Smooth muscle cell (in vitro differentiated cells): ENCODE measurements around the gene ZNF428. TPM values are rescaled to one million over a fixed set of nuclear protein-coding genes. Genes with fewer than 3 reads are reported as not detected.

ENCODE experiments used
- DNase-seq: peaks from one replicate; lab custom pipeline; 2025; ENCODE audit not compliant: unreplicated experiment; lab: John Stamatoyannopoulos, UW
- H2AFZ ChIP-seq: fragments of 200-600 bp; sonication (generic); 2 replicates; pipeline ENCODE4 v1.6.0; 2016; ENCODE audit warnings: antibody characterized with exemption, low read depth, mild to moderate bottlenecking
- H3F3A ChIP-seq: fragments of 200-600 bp; sonication (generic); 2 replicates; pipeline ENCODE4 v1.6.0; 2017; ENCODE audit warnings: antibody characterized with exemption, low read depth
- H3K27ac ChIP-seq: fragments of 200-600 bp; sonication (generic); 2 replicates; pipeline ENCODE4 v1.5.1; 2016; ENCODE audit warnings: low read depth, mild to moderate bottlenecking
- H3K27me3 ChIP-seq: fragments of 200-600 bp; sonication (generic); 2 replicates; pipeline ENCODE4 v1.6.1; 2016; ENCODE audit warnings: low read depth, mild to moderate bottlenecking
- H3K36me3 ChIP-seq: fragments of 200-600 bp; sonication (generic); 2 replicates; pipeline ENCODE4 v1.5.1; 2016; ENCODE audit warnings: low read depth
- H3K4me1 ChIP-seq: fragments of 200-600 bp; sonication (generic); 2 replicates; pipeline ENCODE4 v1.5.1; 2016; ENCODE audit warnings: low read depth
- H3K4me2 ChIP-seq: fragments of 200-600 bp; sonication (generic); 2 replicates; pipeline ENCODE4 v1.6.0; 2016; ENCODE audit warnings: mild to moderate bottlenecking
- H3K4me3 ChIP-seq: fragments of 200-600 bp; sonication (generic); 2 replicates; pipeline ENCODE4 v1.5.1; 2016; ENCODE audit warnings: mild to moderate bottlenecking
- H3K79me2 ChIP-seq: fragments of 200-600 bp; sonication (generic); 2 replicates; pipeline ENCODE4 v1.6.0; 2016; ENCODE audit warnings: low read depth, mild to moderate bottlenecking
- H3K9ac ChIP-seq: fragments of 200-600 bp; sonication (generic); 2 replicates; pipeline ENCODE4 v1.6.0; 2016; ENCODE audit warnings: low read depth
- H3K9me3 ChIP-seq: fragments of 200-600 bp; sonication (generic); replicated peaks from 2 replicates; pipeline ENCODE4 v1.5.1; 2016; ENCODE audit warnings: low read depth
- H4K20me1 ChIP-seq: fragments of 200-600 bp; sonication (generic); 2 replicates; pipeline ENCODE4 v1.6.0; 2016; ENCODE audit warnings: low read depth
- CTCF ChIP-seq: fragments of 200-600 bp; sonication (generic); IDR thresholded peaks from 2 replicates; pipeline ENCODE4 v1.5.1; 2017; ENCODE audit warnings: borderline replicate concordance, mild to moderate bottlenecking, antibody characterized with exemption; ENCODE audit not compliant: insufficient read depth, poor library complexity, severe bottlenecking
- WGBS: methylation state at CpG from one replicate; pipeline ENCODE4 v1.1.7; 2016; ENCODE audit warnings: low lambda C conversion rate; 5-methylcytosine and 5-hydroxymethylcytosine counted together
- polyA plus RNA-seq: library from polyadenylated mRNA; unstranded; fragments of >200 nt; fragmentation: Nextera tagmentation; extraction: Ambion mirVana; gene quantifications from 2 replicates; pipeline ENCODE4 v1.2.1, GENCODE V29; 2016
- total RNA-seq: library from RNA; depleted of rRNA; stranded (reverse); fragments of >200 nt; gene quantifications from 2 replicates; pipeline ENCODE4 v1.2.3, GENCODE V29; 2014

The ZNF428 gene
- total and polyA plus RNA-seq, 2 experiments from 2014 or later = 20.3 to 63.1 TPM

GRCh38 chr19:43631491-43631890 is 12.1 kb upstream of the ZNF428 start:
- TF ChIP-seq CTCF = no peak

GRCh38 chr19:43628646-43629326 is 9.4 kb upstream of the ZNF428 start:
- Histone ChIP-seq H3K27ac (no peak overlapping the region), H4K20me1 (no peaks in the 10 kb centered on the region), H3K4me1 (no peaks in the 10 kb centered on the region), H3F3A (no peaks in the 10 kb centered on the region), H3K9me3 (no peaks in the 10 kb centered on the region), H2AFZ (no peak overlapping the region), H3K4me3 (no peak overlapping the region), H3K9ac (no peak overlapping the region), H3K79me2 (no peaks in the 10 kb centered on the region), H3K36me3 (no peaks in the 10 kb centered on the region), H3K27me3 (no peaks in the 10 kb centered on the region), H3K4me2 (no peak overlapping the region)
- no peak for DNase-seq
- no peak for TF ChIP-seq CTCF
- 82% methylated on average over 3 of the region's 3 CpGs for WGBS

More at GRCh38 chr19:43631491-43631890, 12.1 kb upstream of the ZNF428 start:
- Histone ChIP-seq H3K36me3 (no peaks in the 10 kb centered on the region), H3K9me3 (no peaks in the 10 kb centered on the region), H3K79me2 (no peaks in the 10 kb centered on the region), H3F3A (no peaks in the 10 kb centered on the region), H3K4me2 (no peak overlapping the region), H3K4me1 (peaks cover 7% of the 10 kb centered on the region), H4K20me1 (no peaks in the 10 kb centered on the region), H2AFZ (no peak overlapping the region), H3K4me3 (no peak overlapping the region), H3K9ac (no peak overlapping the region), H3K27me3 (no peaks in the 10 kb centered on the region), H3K27ac (no peak overlapping the region)
- no peak for DNase-seq
- 94% methylated on average over 5 of the region's 5 CpGs for WGBS

DNA sequence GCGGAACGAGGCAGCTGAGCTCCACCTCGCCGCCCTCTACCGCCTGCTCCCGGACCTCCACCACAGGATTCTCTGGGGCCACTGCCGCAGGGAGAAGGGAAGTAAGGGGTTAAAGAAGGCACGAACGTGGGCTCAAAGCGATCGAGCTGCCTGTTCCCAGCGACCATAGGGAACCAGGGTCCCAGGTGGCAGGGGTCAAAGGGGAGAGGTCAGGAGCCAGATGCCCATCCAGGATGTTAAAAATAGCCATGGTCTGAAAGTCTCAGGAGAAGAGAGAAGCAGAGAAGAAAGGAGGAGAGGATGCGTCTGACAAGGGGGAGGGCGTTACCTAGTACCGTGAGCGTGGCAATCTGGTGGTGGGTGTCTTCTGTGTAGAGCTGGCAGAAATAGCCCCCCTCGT is 7.4 kb upstream of the ZNF428 start:
- 86% methylated on average over 17 of the region's 17 CpGs for WGBS
- H3K36me3 ChIP-seq = no peaks in the 10 kb centered on the region
- H3K9ac ChIP-seq = no peak overlapping the region
- H3K27me3 ChIP-seq = no peaks in the 10 kb centered on the region
- H3K9me3 ChIP-seq = no peaks in the 10 kb centered on the region
- no peaks in the 10 kb centered on the region for H4K20me1 ChIP-seq
- no peak overlapping the region for H3K4me3 ChIP-seq
- no peaks in the 10 kb centered on the region for H3K4me1 ChIP-seq
- no peaks in the 10 kb centered on the region for H3F3A ChIP-seq
- H2AFZ ChIP-seq = no peak overlapping the region
- H3K27ac ChIP-seq = no peak overlapping the region
- no peaks in the 10 kb centered on the region for H3K79me2 ChIP-seq
- no peak overlapping the region for H3K4me2 ChIP-seq
- no peak for DNase-seq
- TF ChIP-seq CTCF = no peak
